NB4 (cell line): ENCODE data around the gene FLNB.

Experiments
- DNase-seq: peaks from one replicate; pipeline ENCODE4 v3.0.0; 2010; ENCODE audit warnings: low read depth
- H3K4me3 ChIP-seq: one replicate; pipeline ENCODE4 v1.5.1; 2011; ENCODE audit warnings: mild to moderate bottlenecking, low read depth, low read length, moderate library complexity
- CTCF ChIP-seq: IDR thresholded peaks from one replicate; pipeline ENCODE4 v1.5.1; 2012; ENCODE audit warnings: low read depth, low read length
- MAX ChIP-seq: IDR thresholded peaks from 2 replicates; pipeline ENCODE4 v1.6.1; 2011; ENCODE audit warnings: low read depth, low read length
- MYC ChIP-seq: IDR thresholded peaks from 2 replicates; pipeline ENCODE4 v1.6.1; 2011; ENCODE audit warnings: low read depth, low read length
- POLR2A ChIP-seq: IDR thresholded peaks from 2 replicates; pipeline ENCODE4 v1.6.1; 2011; ENCODE audit warnings: mild to moderate bottlenecking; ENCODE audit not compliant: insufficient read length; ENCODE audit errors: extremely low read depth

The FLNB gene

GRCh38 chr3:58023531-58023930 is 15.3 kb downstream of the FLNB start:
- no peak for TF ChIP-seq MAX
- no peak for DNase-seq
- H3K4me3 ChIP-seq: no peak overlapping the region

- DNase-seq: no peak
- TF ChIP-seq MAX (no peak), CTCF (no peak), POLR2A (no peak), MYC (no peak)
- no peak overlapping the region for H3K4me3 ChIP-seq
Measured at GRCh38 chr3:58025406-58025805, 17.2 kb downstream of the FLNB start.

GRCh38 chr3:58025837-58026569 is 17.8 kb downstream of the FLNB start:
- H3K4me3 ChIP-seq: no peak overlapping the region
- TF ChIP-seq MYC: no peak
- no peak for TF ChIP-seq POLR2A
- no peak for TF ChIP-seq MAX
- no peak for TF ChIP-seq CTCF
- no peak for DNase-seq

DNA sequence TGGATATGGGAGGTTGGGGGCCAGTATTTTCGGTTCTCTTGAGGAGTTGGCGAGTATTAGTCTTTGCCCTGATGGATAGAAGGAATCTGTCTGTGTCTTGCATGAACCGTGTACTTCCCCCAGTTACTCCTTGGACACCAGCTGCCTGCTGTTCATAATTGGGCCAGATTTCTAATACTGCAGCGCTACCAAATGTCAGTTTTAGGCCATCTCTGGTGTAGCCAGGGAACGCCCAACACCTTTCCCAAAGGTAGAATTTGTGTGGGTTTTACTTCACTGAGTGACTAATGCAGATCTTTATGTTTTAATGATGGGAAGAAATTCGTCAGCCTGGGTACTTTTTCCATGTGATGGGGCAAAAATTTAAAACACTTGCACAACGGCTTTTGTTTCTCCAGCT is 18.4 kb downstream of the FLNB start:
- H3K4me3 ChIP-seq: no peak overlapping the region
- TF ChIP-seq POLR2A (no peak), CTCF (no peak), MYC (no peak), MAX (no peak)
- DNase-seq: no peak

DNA sequence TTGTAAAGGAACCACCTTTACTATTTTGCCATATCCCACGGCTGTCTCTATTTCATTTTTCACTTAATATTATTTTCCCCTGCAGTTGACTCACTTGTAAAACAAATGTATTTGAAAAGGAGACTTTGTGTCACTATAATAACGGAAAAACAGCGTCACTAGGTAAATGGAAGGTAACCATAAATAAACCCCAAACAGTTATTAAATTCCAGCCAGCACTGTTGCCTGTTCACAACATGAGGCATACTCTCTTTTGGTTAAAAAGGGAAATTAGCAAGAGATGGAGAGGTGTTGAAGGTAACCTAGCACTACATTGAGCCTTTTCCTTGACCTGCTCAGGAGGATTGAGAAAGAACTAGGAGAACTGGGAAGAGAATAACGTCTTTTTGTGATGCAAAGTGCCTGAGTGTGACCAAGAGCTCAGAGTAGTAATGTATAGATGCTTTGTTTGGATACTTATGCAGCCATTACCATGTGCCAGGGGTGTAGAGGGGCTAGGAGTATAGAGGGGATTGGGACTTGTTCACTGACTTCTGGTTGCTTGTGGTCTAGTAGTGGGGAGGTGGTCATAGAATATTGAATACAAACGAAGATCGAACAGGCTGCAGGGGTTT is 19.6 kb downstream of the FLNB start:
- no peak for DNase-seq
- TF ChIP-seq MAX (no peak), POLR2A (no peak), CTCF (no peak), MYC (no peak)
- no peak overlapping the region for H3K4me3 ChIP-seq

DNA sequence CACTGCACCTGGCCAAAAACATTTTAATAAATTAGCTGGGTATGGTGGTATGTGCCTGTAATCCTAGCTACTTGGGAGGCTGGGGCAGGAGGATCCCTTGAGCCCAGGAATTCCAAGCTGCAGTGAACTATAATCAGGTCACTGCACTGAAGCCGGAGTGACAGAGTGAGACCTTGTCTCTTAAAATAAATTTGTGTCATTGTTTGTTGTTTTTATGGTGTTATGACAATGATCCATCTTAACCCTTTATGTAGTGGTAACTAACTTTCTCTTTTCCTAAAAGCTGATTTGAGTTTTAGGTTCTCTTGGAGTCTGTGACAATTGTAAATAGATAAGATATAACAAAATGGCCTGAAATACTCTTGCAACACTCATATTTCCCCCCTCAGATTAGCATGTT is 20.7 kb downstream of the FLNB start:
- DNase-seq: no peak
- TF ChIP-seq MYC (no peak), MAX (no peak), CTCF (no peak)
- no peak overlapping the region for H3K4me3 ChIP-seq
